H1 (cell line): ENCODE results near the gene RAET1G.

Experiments used
- EP300 ChIP-seq, 2 experiments: IDR thresholded peaks; 1 replicate in 1 of 2; 2 replicates in 1 of 2; pipeline ENCODE4 v1.6.1; 2011 to 2012; ENCODE audit warnings: low read depth in 2 of 2, low read length in 2 of 2, mild to moderate bottlenecking in 2 of 2, borderline replicate concordance in 1 of 2, inconsistent platforms in 1 of 2, moderate library complexity in 1 of 2
- MAX ChIP-seq: IDR thresholded peaks from 2 replicates; pipeline ENCODE4 v1.6.1; 2012; ENCODE audit warnings: inconsistent platforms
- RAD21 ChIP-seq, 2 experiments: IDR thresholded peaks in 1 of 2; conservative IDR thresholded peaks in 1 of 2; 2 replicates each; pipeline ENCODE4 v1.6.1; 2011; ENCODE audit warnings: low read depth in 2 of 2, low read length in 2 of 2, improper control_type of control experiment in 1 of 2, inconsistent platforms in 1 of 2, mild to moderate bottlenecking in 1 of 2, moderate library complexity in 1 of 2
- TCF12 ChIP-seq: IDR thresholded peaks from 2 replicates; pipeline ENCODE4 v1.6.1; 2011; ENCODE audit warnings: low read depth, mild to moderate bottlenecking, low read length
- TF ChIP-seq, protein P1 (sequence below): IDR thresholded peaks from 2 replicates; pipeline ENCODE4 v1.6.1; 2011; ENCODE audit warnings: low read length, improper control_type of control experiment

DNA sequence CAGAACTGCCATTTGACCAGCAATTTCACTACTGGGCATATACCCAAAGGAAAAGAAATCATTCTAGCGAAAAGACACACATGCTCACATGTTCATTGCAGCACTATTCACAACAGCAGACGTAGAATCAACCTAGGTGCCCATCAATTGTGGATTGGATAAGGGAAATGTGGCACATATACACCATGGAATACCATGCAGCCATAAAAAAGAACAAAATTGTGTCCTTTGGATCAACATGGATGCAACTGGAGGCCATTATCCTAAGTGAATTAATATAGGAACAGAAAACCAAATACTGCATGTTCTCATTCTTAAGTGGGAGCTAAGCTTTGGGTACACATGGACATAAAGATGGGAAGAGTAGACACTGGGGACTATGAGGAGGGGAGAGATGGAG is 41.1 kb downstream of the RAET1G start:
- TF ChIP-seq TCF12 (no peak), EP300 (IDR thresholded peaks at IDR 0.05; ENCODE audit: borderline replicate concordance in 1 of 2, low read depth in 2 of 2, low read length in 2 of 2) (no peak), RAD21 (IDR thresholded peaks at IDR 0.05 in 1 of 2, conservative IDR thresholded peaks at IDR 0.05 in 1 of 2; ENCODE audit: low read depth in 2 of 2, low read length in 2 of 2) (no peak), MAX (no peak)
- TF ChIP-seq, protein P1, sequence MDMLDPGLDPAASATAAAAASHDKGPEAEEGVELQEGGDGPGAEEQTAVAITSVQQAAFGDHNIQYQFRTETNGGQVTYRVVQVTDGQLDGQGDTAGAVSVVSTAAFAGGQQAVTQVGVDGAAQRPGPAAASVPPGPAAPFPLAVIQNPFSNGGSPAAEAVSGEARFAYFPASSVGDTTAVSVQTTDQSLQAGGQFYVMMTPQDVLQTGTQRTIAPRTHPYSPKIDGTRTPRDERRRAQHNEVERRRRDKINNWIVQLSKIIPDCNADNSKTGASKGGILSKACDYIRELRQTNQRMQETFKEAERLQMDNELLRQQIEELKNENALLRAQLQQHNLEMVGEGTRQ, result no peak
